CD4-positive, alpha-beta T cell treated with Interleukin-17A for 4 hours (primary cell): ENCODE measurements around the gene SH2D5.

Experiments used
- DNase-seq: peaks from one replicate; pipeline ENCODE4 v3.0.0-alpha.2; 2020; ENCODE audit warnings: mixed read lengths

The SH2D5 gene

DNA sequence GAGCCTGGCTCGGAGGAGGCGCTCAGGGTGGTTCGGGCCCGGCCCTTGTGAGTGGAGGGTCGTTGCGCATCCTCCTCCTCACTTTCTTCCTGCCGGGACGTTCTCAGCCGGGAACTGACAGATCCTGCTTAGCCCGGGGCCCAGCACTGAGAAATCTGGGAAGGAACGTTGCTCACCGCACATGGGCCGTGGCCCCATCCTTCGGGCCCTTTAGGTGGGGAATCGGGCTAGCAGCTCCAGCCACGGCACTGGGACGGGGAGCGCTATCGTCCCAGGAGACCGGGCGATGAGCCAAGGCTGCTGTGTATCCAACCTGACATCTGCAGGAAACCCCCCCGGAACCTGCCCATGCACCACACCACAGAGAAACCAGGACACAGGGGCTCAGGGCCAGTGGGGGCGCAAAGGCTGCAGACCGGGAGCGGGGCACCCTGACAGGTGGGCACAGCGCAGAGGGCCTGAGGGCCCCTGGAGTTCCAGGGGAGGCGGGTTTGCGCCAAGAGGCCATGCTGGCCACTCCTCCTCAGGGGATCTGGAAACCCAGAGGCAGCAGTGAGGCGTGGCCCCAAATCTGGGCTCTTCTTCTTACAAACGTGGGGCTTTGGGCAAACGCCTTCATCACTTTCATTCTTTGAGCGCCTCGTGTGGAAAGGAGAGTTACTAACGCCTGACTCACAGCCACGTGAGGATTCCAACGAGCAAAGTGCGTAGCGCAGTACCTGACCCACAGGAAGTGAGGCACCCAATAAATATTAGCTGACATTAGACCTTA is at the start of gene SH2D5:
Gene SH2D5 (minus strand): TSS at position 116 of the 772 bp plus-strand sequence. CDS start 4,659 bp downstream, outside the sequence.
- peak; percentile 70 for DNase-seq

DNA sequence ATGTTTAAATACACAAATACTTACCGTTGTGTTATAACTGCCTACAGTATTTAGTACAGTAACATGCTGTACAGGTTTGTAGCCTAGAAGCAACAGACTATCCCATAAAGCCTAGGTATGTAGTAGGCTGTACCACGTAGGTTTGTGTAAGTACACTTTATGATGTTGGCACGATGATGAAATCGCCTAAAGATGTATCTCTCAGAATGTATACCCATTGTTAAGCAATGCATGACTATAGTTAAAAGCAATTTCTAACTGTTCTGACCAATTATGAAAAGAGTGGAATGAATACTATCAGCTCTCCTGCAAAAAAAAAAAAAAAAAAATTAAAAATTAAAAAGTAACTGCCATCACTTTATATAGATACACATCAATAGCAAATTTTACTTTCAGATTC is 43.2 kb upstream of the SH2D5 start:
- no peak for DNase-seq

- DNase-seq, result no peak
Observed at GRCh38 chr1:20771780-20772179, 39.3 kb upstream of the SH2D5 start.

- DNase-seq, result no peak
Observed at GRCh38 chr1:20770314-20771087, 38.0 kb upstream of the SH2D5 start.

DNA sequence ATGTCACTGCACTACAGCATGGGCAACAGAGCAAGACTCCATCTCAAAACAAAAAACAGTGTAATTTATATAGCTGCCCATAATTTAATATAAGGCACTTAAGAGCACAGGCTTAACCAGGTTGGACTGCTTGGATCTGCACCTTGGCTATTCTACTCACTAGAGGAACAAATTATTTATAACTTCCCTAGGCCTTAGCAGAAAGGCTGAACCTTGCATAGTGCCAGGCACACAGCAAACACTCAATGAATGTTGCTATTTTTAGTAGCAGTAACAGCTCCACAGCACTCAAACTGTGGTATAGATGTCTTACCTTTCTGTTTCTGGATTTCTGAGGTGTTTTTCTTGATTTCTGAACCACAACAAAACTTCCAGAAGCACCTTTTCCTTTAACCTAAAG is 34.8 kb upstream of the SH2D5 start:
- DNase-seq, result no peak

GRCh38 chr1:20763417-20763816 is 30.9 kb upstream of the SH2D5 start:
- no peak for DNase-seq

DNA sequence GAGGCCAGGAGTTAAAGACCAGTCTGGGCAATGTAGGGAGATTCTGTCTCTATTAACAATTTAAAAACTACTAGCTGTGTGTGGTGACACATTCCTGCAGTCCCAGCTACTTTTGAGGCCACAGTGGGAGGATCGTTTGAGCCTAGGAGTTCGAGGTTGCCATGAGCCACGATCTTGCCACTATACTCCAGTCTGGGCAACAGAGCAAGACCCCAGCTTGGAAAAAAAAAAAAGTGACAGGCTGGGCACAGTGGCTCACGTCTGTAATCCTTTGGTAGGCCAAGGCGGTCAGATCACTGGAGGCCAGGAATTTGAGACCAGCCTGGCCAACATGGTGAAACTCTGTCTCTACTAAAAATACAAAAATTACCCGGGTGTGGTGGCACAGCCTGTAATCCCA is 27.8 kb upstream of the SH2D5 start:
- DNase-seq, result no peak

DNA sequence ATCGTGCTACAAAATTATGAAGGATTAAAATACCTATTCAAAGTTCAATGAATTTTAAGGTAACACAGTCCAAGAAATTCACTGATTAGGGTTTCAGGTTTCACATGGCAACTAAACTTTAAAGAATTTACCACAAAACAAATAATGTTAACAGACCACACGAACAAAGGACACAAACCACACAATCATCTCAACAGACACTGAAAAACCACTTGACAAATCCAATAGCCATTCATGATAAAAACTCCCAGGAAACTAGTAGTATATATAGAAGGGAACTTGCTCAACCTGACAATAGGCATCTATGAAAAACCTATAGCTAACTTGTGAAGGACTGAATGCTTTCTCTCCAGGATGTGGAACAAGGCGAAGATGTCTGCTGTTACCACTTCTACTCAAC is 21.1 kb upstream of the SH2D5 start:
- no peak for DNase-seq

DNA sequence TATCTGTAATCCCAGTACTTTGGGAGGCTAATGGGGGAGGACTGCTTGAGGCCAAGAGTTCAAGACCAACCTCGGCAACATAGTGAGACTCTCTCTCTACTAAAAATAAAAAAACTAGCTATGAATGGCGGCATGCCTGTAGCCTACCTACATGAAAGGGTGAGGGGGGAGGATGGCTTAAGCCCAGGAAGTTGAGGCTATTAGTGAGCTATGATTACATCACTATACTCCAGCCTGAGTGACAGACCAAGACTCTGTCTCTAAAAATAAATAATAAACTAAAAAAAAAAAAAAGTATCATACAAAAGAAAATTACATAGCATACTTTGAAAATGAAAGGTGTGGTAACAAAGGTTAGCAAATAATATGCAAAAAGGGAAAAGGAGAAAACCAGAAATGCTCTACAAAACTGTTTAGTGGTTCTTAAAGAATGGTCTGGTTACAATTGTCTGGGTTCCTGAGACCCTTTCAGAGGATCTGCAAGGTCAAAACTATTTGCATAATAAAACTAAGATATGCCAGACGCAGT is 19.0 kb upstream of the SH2D5 start:
- no peak for DNase-seq

DNA sequence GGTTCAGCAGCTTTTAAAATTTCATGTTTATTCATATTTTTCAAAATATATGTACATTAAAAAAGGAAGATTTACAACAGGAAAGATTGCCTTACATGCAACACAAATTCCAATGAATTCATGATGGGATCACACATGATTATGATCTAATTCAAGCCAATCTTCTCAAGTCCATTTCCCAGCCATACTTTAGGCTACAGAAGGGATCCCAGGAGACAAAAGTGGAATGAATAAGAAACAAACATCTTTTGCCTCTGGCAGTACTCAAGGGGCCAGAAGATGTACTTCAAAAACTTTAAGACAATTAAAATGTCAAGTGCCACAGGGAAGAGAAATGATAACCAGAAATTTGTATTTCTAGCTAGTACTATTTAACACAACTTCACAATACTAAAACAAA is 10.2 kb upstream of the SH2D5 start:
- DNase-seq, result no peak

- no peak for DNase-seq
Observed at GRCh38 chr1:20740781-20741180, 8.3 kb upstream of the SH2D5 start.

DNA sequence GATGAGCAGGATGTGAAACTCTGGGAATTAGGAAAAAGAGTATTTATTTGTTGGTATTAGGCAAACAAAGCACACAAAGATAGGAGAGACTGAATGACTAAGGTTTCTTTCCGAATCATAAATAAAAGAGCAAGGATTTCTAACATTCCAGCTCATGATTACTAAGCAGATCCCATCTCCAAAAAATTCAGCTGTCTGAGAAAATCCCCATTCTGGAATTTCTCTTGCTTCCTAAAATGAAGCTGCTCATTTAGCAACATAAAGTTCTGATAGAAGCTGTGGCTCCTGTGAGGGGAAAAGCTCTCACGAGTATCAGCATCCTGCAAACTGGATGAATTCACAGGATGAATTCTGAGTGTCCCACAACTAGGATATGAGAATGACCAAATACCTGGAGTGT is 6.7 kb upstream of the SH2D5 start:
- no peak for DNase-seq

DNA sequence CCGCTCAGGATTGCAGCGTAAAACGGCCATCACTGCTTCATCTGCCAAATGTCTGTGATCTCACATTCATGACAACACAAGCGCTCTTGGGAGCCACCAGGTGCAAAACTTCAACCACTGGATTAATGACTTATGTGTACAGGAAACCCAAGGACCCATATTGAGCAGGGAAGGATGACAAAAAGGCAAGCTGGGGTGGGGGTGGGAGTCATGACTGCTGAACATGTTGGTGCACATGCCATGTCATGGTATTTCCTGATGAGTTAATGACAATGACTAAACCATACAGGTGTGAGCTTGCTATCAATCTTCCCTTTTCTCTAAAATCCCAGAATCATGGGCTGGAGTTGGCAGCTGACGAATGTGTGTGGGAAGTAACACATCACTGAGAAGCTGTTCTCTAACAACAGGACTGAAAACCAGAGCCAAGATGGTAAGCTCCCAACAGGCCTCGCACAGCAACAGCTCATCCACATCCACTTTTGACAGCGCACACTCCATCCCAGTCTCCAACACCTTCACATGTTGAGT is 3.1 kb upstream of the SH2D5 start:
- DNase-seq, result no peak

- no peak for DNase-seq
Observed at GRCh38 chr1:20733360-20733975, 965 bp upstream of the SH2D5 start.

DNA sequence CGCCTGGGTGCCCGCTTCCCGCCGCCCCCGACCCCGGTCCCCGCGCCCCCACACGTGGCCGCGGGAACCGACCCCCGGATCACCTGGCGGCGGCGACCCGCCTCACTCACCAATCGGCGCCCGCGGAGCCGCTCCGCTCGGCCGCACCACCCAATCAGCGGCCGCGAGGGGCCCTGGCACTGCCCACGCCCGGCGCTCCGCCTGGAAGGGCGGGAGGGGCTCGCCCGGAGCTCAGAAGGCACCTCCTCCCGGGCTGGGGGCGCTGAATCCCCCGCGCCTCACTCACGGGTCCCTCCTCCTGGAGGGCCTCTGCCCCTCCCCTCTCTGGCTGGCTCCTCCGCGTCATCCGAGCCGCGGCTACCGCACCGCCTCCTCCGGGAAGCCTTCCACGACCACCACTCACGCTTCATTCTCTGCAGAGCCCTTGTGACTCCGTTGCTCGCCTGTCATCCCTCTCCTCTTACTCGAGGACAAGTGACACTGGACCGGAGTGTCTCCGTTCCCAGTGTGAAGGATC is 374 bp downstream of the SH2D5 start:
- peak; percentile 64 for DNase-seq

- DNase-seq, result peak; percentile 22
Observed at GRCh38 chr1:20731057-20731991, 1.2 kb downstream of the SH2D5 start.

DNA sequence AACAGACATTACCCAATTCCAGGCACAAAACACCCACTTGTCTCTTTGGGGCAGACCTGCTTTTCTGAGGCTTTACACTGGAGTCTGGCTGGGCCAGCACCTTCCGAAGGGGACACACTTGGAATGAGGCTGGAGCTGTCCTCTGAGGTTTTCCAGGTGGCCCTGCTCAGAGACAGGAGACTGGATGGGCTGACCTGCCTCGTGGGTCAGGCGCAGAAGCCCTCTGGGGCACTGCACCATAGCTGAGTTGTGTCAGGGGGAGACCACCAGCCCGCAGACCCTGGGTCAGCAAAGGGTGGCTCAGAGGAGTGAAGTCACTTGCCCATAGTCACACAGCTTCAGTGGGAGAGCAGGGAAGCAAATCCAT is 1.8 kb downstream of the SH2D5 start:
- DNase-seq, result no peak

GRCh38 chr1:20729990-20730689 is 2.4 kb downstream of the SH2D5 start:
- DNase-seq, result no peak

DNA sequence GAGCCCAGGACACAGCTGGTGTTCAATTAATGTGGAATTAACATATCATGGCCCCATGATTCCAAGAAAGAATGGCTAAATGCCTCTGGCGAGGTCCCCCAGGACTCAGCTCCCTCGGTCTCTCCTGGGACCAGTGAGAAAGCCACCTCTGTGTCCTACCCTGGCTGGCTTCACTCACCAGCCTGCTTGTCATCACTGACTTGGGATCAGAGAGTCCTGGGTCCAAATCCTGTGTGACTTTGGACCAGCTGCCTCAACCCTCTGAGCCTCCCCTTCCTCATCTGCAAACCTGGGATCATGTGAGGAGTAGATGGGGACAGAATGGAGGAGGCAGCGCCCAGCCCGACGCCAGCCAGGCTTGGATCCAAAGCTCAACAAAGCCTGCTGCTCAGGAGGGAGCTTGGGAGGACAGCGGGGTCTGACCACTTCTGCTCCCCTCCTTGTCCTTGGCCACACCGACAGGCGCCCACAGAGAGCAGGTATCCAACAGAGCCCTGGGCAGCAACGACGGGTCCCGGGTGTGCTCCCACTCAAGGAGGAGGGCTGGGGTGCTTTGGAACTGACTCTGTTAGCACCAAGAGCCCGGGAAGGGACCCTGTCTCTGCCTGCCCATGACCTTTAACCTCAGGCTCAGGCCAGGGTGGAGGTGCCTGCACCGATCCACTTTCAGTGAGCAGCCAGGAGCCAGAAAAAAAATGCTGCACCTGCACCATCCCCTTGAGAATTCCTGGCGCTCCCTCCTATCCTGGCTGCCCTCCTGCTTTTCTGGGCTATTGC is 3.2 kb downstream of the SH2D5 start:
- no peak for DNase-seq

DNA sequence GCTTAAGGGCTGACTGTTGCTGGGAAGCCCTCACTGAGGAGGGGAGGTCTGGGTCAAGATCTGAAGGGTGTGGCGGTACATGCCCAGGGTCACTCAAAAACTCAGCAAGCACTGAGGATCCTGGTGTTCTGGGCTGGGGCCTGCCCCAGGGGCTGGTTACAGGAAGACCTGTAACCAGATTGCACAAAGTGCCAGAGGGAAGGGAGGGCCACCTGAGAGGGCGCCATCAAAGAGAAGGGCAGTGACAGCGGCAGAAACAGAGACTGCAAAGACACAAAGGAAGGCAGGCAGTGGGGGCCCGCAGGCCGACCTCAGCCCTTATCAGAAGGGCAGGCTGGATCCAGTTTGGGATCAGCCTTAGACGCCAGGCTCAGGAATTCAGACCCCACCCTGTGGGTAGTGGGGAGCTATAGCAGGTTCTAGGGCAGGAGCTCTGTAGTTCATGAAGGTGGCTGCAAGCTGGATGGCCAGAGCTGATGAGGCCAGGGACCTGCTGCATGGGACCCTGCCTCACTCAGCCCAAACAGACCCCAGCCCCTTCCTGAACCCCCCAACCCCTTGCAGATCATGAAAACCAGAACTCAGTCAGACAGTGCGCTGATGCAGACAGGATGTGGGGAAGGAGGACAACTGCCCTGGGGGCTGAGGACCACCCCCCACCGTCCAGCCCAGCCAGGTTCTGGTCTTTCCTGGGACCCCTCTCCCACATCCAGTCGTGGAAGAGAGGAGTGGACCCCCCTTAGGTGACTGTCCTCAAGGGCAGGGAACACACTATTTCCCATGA is 3.9 kb downstream of the SH2D5 start:
- no peak for DNase-seq
